IMR-90 (cell line): ENCODE results near the gene UBE2E2. TPM values are rescaled to one million over a fixed set of nuclear protein-coding genes. Genes with fewer than 3 reads are reported as not detected.
A peak's percentile ranks its signal among the peaks of the same experiment; 100 is the strongest.

Experiments used
- ATAC-seq: fragments of 200-7000 bp; cut with Tn5 transposase; 2 replicates; pipeline ENCODE4 v1.9.1; 2020; ENCODE audit warnings: low read depth, mild to moderate bottlenecking, moderate library complexity
- BruUV-seq: library from RNA; stranded (reverse); fragments of 400-500 nt; replicated peaks from 2 replicates; lab custom pipeline; 2021; lab: Mats Ljungman, UMichigan
- CTCF ChIA-PET: fragments of 300-600 bp; formaldehyde crosslinking; extraction: SDS; loops from one replicate; lab custom pipeline; 2021; ENCODE audit warnings: antibody characterized with exemption; lab: Yijun Ruan, JAX
- POLR2A ChIA-PET: fragments of 300-600 bp; sonication (Branson Sonifier 250); formaldehyde crosslinking; loops from one replicate; lab custom pipeline; 2022; ENCODE audit warnings: antibody characterized with exemption; ENCODE audit not compliant: unreplicated experiment; lab: Charles Lee
- DNase-seq: peaks from one replicate; pipeline ENCODE4 v3.0.0; 2013
- H2AFZ ChIP-seq: replicated peaks from 2 replicates; pipeline ENCODE3; 2013; ENCODE audit warnings: low read length, mild to moderate bottlenecking; ENCODE audit not compliant: poor library complexity
- H2AK5ac ChIP-seq: 2 replicates; pipeline ENCODE4 v1.6.1; 2013; ENCODE audit warnings: low read depth, low read length, inconsistent platforms
- H2AK9ac ChIP-seq: replicated peaks from 2 replicates; pipeline ENCODE3; 2013; ENCODE audit warnings: mild to moderate bottlenecking, low read depth, low read length, moderate library complexity; ENCODE audit not compliant: poor library complexity
- H2BK120ac ChIP-seq: 2 replicates; pipeline ENCODE4 v1.6.1; 2013; ENCODE audit warnings: low read depth, low read length, inconsistent platforms
- H2BK15ac ChIP-seq: 3 replicates; pipeline ENCODE4 v1.6.1; 2013; ENCODE audit warnings: low read depth, low read length, inconsistent platforms
- H2BK20ac ChIP-seq: 2 replicates; pipeline ENCODE4 v1.6.1; 2013; ENCODE audit warnings: low read depth, mild to moderate bottlenecking, inconsistent platforms, low read length, moderate library complexity
- H2BK5ac ChIP-seq: 2 replicates; pipeline ENCODE4 v1.6.1; 2013; ENCODE audit warnings: mild to moderate bottlenecking, low read depth, low read length, inconsistent platforms; ENCODE audit not compliant: poor library complexity, severe bottlenecking
- H3K14ac ChIP-seq: replicated peaks from 2 replicates; pipeline ENCODE4 v1.6.1; 2013; ENCODE audit warnings: low read depth, low read length, inconsistent platforms
- H3K18ac ChIP-seq: 2 replicates; pipeline ENCODE4 v1.6.1; 2013; ENCODE audit warnings: low read depth, low read length, control low read depth
- H3K23ac ChIP-seq: 2 replicates; pipeline ENCODE4 v1.6.1; 2013; ENCODE audit warnings: low read depth, low read length, inconsistent platforms
- H3K27ac ChIP-seq: 2 replicates; pipeline ENCODE4 v1.5.1; 2013; ENCODE audit warnings: mild to moderate bottlenecking, control low read depth, low read length; ENCODE audit not compliant: insufficient read depth
- H3K27me3 ChIP-seq: 2 replicates; pipeline ENCODE4 v1.6.1; 2013; ENCODE audit warnings: low read length; ENCODE audit not compliant: control insufficient read depth, insufficient read depth
- H3K36me3 ChIP-seq: 2 replicates; pipeline ENCODE4 v1.6.1; 2013; ENCODE audit warnings: low read length, mixed read lengths; ENCODE audit not compliant: control insufficient read depth, insufficient read depth
- H3K4ac ChIP-seq: 2 replicates; pipeline ENCODE4 v1.6.1; 2013; ENCODE audit warnings: low read depth, low read length, inconsistent platforms
- H3K4me1 ChIP-seq: 2 replicates; pipeline ENCODE4 v1.6.1; 2013; ENCODE audit warnings: low read length, mixed read lengths; ENCODE audit not compliant: control insufficient read depth, insufficient read depth
- H3K4me2 ChIP-seq: 2 replicates; pipeline ENCODE4 v1.6.1; 2013; ENCODE audit warnings: low read depth, mild to moderate bottlenecking, control low read depth, low read length, moderate library complexity
- H3K4me3 ChIP-seq: 2 replicates; pipeline ENCODE4 v1.5.1; 2013; ENCODE audit warnings: low read depth, mild to moderate bottlenecking, control low read depth, low read length, moderate library complexity; ENCODE audit not compliant: insufficient read depth
- H3K56ac ChIP-seq: 2 replicates; pipeline ENCODE4 v1.6.1; 2013; ENCODE audit warnings: low read length, inconsistent platforms; ENCODE audit not compliant: insufficient read depth; ENCODE audit errors: extremely low read depth
- H3K79me1 ChIP-seq, 2 experiments: 2 replicates each; pipeline ENCODE4 v1.6.1; 2013; ENCODE audit warnings: low read length in 2 of 2, inconsistent platforms in 1 of 2, low read depth in 1 of 2
- H3K9ac ChIP-seq: 2 replicates; pipeline ENCODE4 v1.6.1; 2013; ENCODE audit warnings: low read depth, low read length, control low read depth
- H3K9me1 ChIP-seq: 2 replicates; pipeline ENCODE4 v1.6.1; 2013; ENCODE audit warnings: low read length, inconsistent platforms; ENCODE audit not compliant: insufficient read depth
- H3K9me3 ChIP-seq: 2 replicates; pipeline ENCODE4 v1.6.1; 2013; ENCODE audit warnings: low read length; ENCODE audit not compliant: control insufficient read depth, insufficient read depth
- H4K20me1 ChIP-seq: 2 replicates; pipeline ENCODE4 v1.6.1; 2013; ENCODE audit warnings: low read length, inconsistent platforms; ENCODE audit not compliant: insufficient read depth
- H4K5ac ChIP-seq: 2 replicates; pipeline ENCODE4 v1.6.1; 2013; ENCODE audit warnings: mild to moderate bottlenecking, low read depth, low read length, control low read depth
- H4K8ac ChIP-seq, 2 experiments: 2 replicates each; pipeline ENCODE4 v1.6.1; 2013; ENCODE audit warnings: low read depth in 2 of 2, low read length in 2 of 2, control low read depth in 1 of 2, inconsistent platforms in 1 of 2
- H4K91ac ChIP-seq: 2 replicates; pipeline ENCODE4 v1.6.1; 2013; ENCODE audit warnings: low read depth, low read length, inconsistent platforms; ENCODE audit not compliant: insufficient read depth
- BHLHE40 ChIP-seq: fragments of 150-350 bp; IDR thresholded peaks from 2 replicates; pipeline ENCODE4 v1.6.1; 2016; ENCODE audit warnings: mild to moderate bottlenecking, low read depth, low read length
- CEBPB ChIP-seq: IDR thresholded peaks from 2 replicates; pipeline ENCODE4 v1.6.1; 2012; ENCODE audit warnings: low read depth, low read length, improper control_type of control experiment
- CHD1 ChIP-seq: IDR thresholded peaks from 2 replicates; pipeline ENCODE4 v1.6.1; 2012; ENCODE audit warnings: low read depth, low read length, improper control_type of control experiment
- CTCF ChIP-seq: conservative IDR thresholded peaks from 2 replicates; pipeline ENCODE4 v1.5.1; 2012; ENCODE audit warnings: mild to moderate bottlenecking, low read depth, low read length, improper control_type of control experiment
- ELK1 ChIP-seq: fragments of 150-350 bp; IDR thresholded peaks from 2 replicates; pipeline ENCODE4 v1.6.1; 2016; ENCODE audit warnings: low read depth, mild to moderate bottlenecking, low read length, moderate library complexity, borderline replicate concordance
- FOS ChIP-seq: fragments of 150-350 bp; IDR thresholded peaks from 2 replicates; pipeline ENCODE4 v1.6.1; 2016; ENCODE audit warnings: low read depth, low read length
- MAFK ChIP-seq: IDR thresholded peaks from 2 replicates; pipeline ENCODE4 v1.6.1; 2012; ENCODE audit warnings: low read depth, low read length, improper control_type of control experiment
- MAZ ChIP-seq: IDR thresholded peaks from 2 replicates; pipeline ENCODE4 v1.6.1; 2012; ENCODE audit warnings: low read depth, mild to moderate bottlenecking, low read length, improper control_type of control experiment, moderate library complexity, borderline replicate concordance
- MXI1 ChIP-seq: IDR thresholded peaks from 2 replicates; pipeline ENCODE4 v1.6.1; 2012; ENCODE audit warnings: low read depth, mild to moderate bottlenecking, low read length, moderate library complexity, borderline replicate concordance
- NFE2L2 ChIP-seq: fragments of 150-350 bp; IDR thresholded peaks from 2 replicates; pipeline ENCODE4 v1.6.1; 2016; ENCODE audit warnings: low read depth, mild to moderate bottlenecking, low read length
- POLR2A ChIP-seq: IDR thresholded peaks from 2 replicates; pipeline ENCODE4 v1.6.1; 2012; ENCODE audit warnings: mild to moderate bottlenecking, low read depth, low read length
- RAD21 ChIP-seq: IDR thresholded peaks from 2 replicates; pipeline ENCODE4 v1.6.1; 2012; ENCODE audit warnings: low read length, improper control_type of control experiment
- RCOR1 ChIP-seq: IDR thresholded peaks from 2 replicates; pipeline ENCODE4 v1.6.1; 2012; ENCODE audit warnings: mild to moderate bottlenecking, low read length, improper control_type of control experiment; ENCODE audit not compliant: insufficient replicate concordance
- RFX5 ChIP-seq: IDR thresholded peaks from 2 replicates; pipeline ENCODE4 v1.8.0; 2012; ENCODE audit warnings: low read depth, mild to moderate bottlenecking, low read length, moderate library complexity
- SMC3 ChIP-seq: fragments of 150-350 bp; IDR thresholded peaks from 2 replicates; pipeline ENCODE4 v1.6.1; 2016; ENCODE audit warnings: low read depth, mild to moderate bottlenecking, antibody characterized with exemption, low read length, moderate library complexity
- USF2 ChIP-seq: fragments of 150-350 bp; IDR thresholded peaks from 2 replicates; pipeline ENCODE4 v1.6.1; 2017; ENCODE audit warnings: mild to moderate bottlenecking, antibody characterized with exemption, low read length, low read depth
- WGBS, 2 experiments: methylation state at CpG; one replicate each; pipeline versions ENCODE4 v1.1.5 to v1.1.7; 2013; ENCODE audit warnings: missing lambda C conversion rate in 2 of 2; ENCODE audit not compliant: insufficient read length in 1 of 2; ENCODE audit errors: extremely low coverage in 2 of 2; 5-methylcytosine and 5-hydroxymethylcytosine counted together
- dilution Hi-C: fragments of 300-500 bp; cut with HindIII; formaldehyde crosslinking; loops from one replicate; pipeline ENCODE4 v1.14.3; 2018; ENCODE audit warnings: low sequenced_read_pairs; ENCODE audit not compliant: unreplicated experiment
- in situ Hi-C: fragments of 300-500 bp; cut with MboI; formaldehyde crosslinking; loops from 3 replicates; pipeline ENCODE4 v1.14.3; 2019; ENCODE audit warnings: low sequenced_read_pairs, inconsistent platforms, mixed read lengths
- intact Hi-C: fragments of 100-400 bp; cut with micrococcal nuclease; formaldehyde crosslinking; loops from 2 replicates; pipeline ENCODE4 v1.10.0; 2022
- polyA plus RNA-seq, 3 experiments: library from polyadenylated mRNA; depleted of rRNA; stranded (reverse); fragments of >200 nt; gene quantifications; 2 replicates each; pipeline ENCODE4 v1.2.3, GENCODE V29; 2012; ENCODE audit warnings: low replicate concordance in 1 of 3
- total RNA-seq: library from RNA; depleted of rRNA; stranded (reverse); fragments of >200 nt; gene quantifications from 2 replicates; pipeline ENCODE4 v1.2.3, GENCODE V29; 2012

The UBE2E2 gene
- total and polyA plus RNA-seq, 2 of the 4 experiments (the other 2 are of a cell fraction) = 18.6 to 32.7 TPM

GRCh38 chr3:23324745-23325144, 121.6 kb downstream of the UBE2E2 start:
- WGBS, 2 experiments = no CpG with 5 or more reads among the region's 1 CpG
- peak; percentile 80 for ATAC-seq
- Histone ChIP-seq H3K27ac (no peak overlapping the region), H4K8ac (no peak overlapping the region), H3K4me1 (no peaks in the 10 kb centered on the region), H2AK5ac (no peak overlapping the region), H2AK9ac (no peak overlapping the region), H3K9me3 (no peaks in the 10 kb centered on the region), H2AFZ (no peak overlapping the region), H2BK20ac (no peak overlapping the region), H3K18ac (no peak overlapping the region), H3K79me1 (peaks cover 0 to 8% of the 10 kb centered on the region in 2 experiments; a peak in 2 of 4 replicates), H3K27me3 (no peaks in the 10 kb centered on the region; the same call in 1 of the 2 replicates), H3K4ac (no peak overlapping the region), H2BK15ac (no peak overlapping the region), H2BK5ac (no peak overlapping the region), H3K36me3 (no peaks in the 10 kb centered on the region), H3K9me1 (no peaks in the 10 kb centered on the region), H3K23ac (no peak overlapping the region), H4K91ac (no peak overlapping the region), H2BK120ac (no peak overlapping the region), H3K14ac (no peak overlapping the region), H4K5ac (no peak overlapping the region), H3K9ac (no peak overlapping the region), H3K4me2 (peak overlapping the region; percentile 75), H4K20me1 (no peaks in the 10 kb centered on the region; the same call in 1 of the 2 replicates), H3K4me3 (no peak overlapping the region), H3K56ac (no peak overlapping the region)
- peak; percentile 65 for DNase-seq
- ChIA-PET CTCF (no interaction called here), POLR2A (no interaction called here)
- intact Hi-C loops = no loop called here
- TF ChIP-seq ELK1 (no peak), POLR2A (no peak), CEBPB (no peak), SMC3 (no peak), CHD1 (no peak), MAFK (no peak), FOS (no peak), NFE2L2 (no peak), RCOR1 (no peak), CTCF (no peak), MAZ (no peak), RFX5 (no peak), USF2 (no peak), BHLHE40 (no peak), RAD21 (no peak), MXI1 (no peak)
- in situ Hi-C loops = no loop called here
- BruUV-seq = no TSS peak
- dilution Hi-C loops = no loop called here
